Stimulated activated CD4-positive, alpha-beta T cell treated with anti-CD3 and anti-CD28 coated beads, Interleukin-15, amount 100 ng/mL, for 48 hours (primary cell): ENCODE measurements around the gene LYRM4.

Experiments
- DNase-seq, 2 donors: peaks; one replicate each; pipeline ENCODE4 v3.0.0-alpha.2; 2020; ENCODE audit warnings: low read depth in 2 of 2

LYRM4 gene

GRCh38 chr6:5280920-5281319 lies 20.2 kb upstream of the LYRM4 start:
- DNase-seq: no peak

GRCh38 chr6:5279891-5280338 lies 19.2 kb upstream of the LYRM4 start:
- peak in 1 of 2 donors; percentile 41 for DNase-seq

- DNase-seq: no peak
Measured at GRCh38 chr6:5278565-5279120, 17.9 kb upstream of the LYRM4 start.

GRCh38 chr6:5278047-5278446 lies 17.3 kb upstream of the LYRM4 start:
- DNase-seq: no peak

- no peak for DNase-seq
Measured at GRCh38 chr6:5277589-5277988, 16.8 kb upstream of the LYRM4 start.

GRCh38 chr6:5276581-5276980 lies 15.8 kb upstream of the LYRM4 start:
- no peak for DNase-seq

- DNase-seq: no peak
Measured at GRCh38 chr6:5275497-5275896, 14.7 kb upstream of the LYRM4 start.

- no peak for DNase-seq
Measured at GRCh38 chr6:5274231-5274630, 13.5 kb upstream of the LYRM4 start.

- DNase-seq: no peak
Measured at GRCh38 chr6:5271926-5272325, 11.2 kb upstream of the LYRM4 start.

- DNase-seq: no peak
Measured at GRCh38 chr6:5270093-5270680, 9.4 kb upstream of the LYRM4 start.

- DNase-seq: no peak
Measured at GRCh38 chr6:5266423-5266822, 5.7 kb upstream of the LYRM4 start.

- DNase-seq: no peak
Measured at GRCh38 chr6:5261545-5262109, 877 bp upstream of the LYRM4 start.

GRCh38 chr6:5260111-5260620 lies 584 bp downstream of the LYRM4 start:
- peak; percentile 56 to 63 for DNase-seq

GRCh38 chr6:5259428-5259827 lies 1.3 kb downstream of the LYRM4 start:
- DNase-seq: no peak

GRCh38 chr6:5257400-5257799 lies 3.4 kb downstream of the LYRM4 start:
- no peak for DNase-seq

- no peak for DNase-seq
Measured at GRCh38 chr6:5256952-5257351, 3.8 kb downstream of the LYRM4 start.

- DNase-seq: no peak
Measured at GRCh38 chr6:5250911-5251310, 9.8 kb downstream of the LYRM4 start.

GRCh38 chr6:5250451-5250850 lies 10.3 kb downstream of the LYRM4 start:
- DNase-seq: no peak

GRCh38 chr6:5249451-5250122 lies 11.2 kb downstream of the LYRM4 start:
- no peak for DNase-seq

- no peak for DNase-seq
Measured at GRCh38 chr6:5248302-5249098, 12.2 kb downstream of the LYRM4 start.

- DNase-seq: no peak
Measured at GRCh38 chr6:5247201-5247600, 13.5 kb downstream of the LYRM4 start.
